Measurements from ENCODE around the gene LAPTM4A.

- TF ChIP-seq EZH2 (IDR thresholded peaks at IDR 0.05; ENCODE audit: low read length, unreplicated experiment) = no peak
- TF ChIP-seq CTCF (conservative IDR thresholded peaks at IDR 0.05; ENCODE audit: low read depth, low read length) = no peak
- TF ChIP-seq EZH2phosphoT487 (IDR thresholded peaks at IDR 0.05; ENCODE audit: borderline replicate concordance, low read length) = no peak
Observed at GRCh38 chr2:20080428-20080827, 29.0 kb upstream of the LAPTM4A start.
